ENCODE results near the gene VEGFD.
"Not testable (repeated sequence)": the region's sequence is repeated elsewhere in the genome, so short reads cannot be mapped to it uniquely, and the experiment has no call there.

The VEGFD gene

GRCh38 chrX:15305899-15306298 is 78.3 kb downstream of the VEGFD start:
- not testable (repeated sequence) for DNase-seq (ENCODE audit: low read depth in 3 of 3)

- no peak for DNase-seq (ENCODE audit: low read depth in 3 of 3)
Observed at GRCh38 chrX:15301924-15302323, 82.3 kb downstream of the VEGFD start.

DNA sequence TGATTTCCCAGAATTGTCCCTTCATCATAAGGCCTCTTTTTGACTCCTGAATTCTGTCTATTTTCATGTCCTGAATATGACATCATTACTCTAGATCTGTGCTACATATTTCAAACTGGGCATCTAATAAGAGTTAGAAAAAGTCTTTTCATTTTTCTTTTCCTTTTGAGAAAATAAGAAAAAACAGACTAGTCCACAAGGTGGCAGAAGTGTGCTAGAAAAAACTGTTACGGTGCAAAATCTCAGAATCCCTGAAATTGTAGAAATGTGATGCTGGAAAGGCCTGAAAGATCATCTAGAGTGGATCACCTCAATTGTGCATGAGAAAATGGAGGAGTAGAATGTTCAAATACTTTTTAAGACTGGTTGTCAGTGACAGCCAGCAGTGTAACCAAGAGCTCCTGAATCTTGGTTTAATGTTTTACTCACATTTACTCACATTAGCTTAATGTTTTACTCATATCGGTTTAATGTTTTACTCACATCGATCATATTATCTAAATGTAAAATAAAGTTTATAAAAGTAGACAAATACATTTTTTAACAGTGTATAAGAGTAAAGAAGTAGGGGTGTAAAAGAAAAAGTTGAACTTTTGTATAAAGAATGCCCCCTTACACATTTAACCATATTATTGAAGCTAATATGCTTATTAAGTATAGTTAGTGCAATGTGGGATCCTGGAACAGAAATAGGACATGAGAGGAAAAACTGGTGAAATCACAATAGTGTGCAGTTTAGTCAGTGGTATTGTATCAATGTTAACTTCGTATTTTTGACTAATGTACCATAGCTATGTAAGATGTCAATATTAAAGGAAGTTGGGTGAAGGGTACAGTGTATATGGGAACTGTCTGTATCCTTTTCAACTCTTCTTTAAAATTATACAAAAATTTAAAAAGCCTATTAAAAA is 84.0 kb downstream of the VEGFD start:
- no peak for DNase-seq (ENCODE audit: low read depth in 3 of 3)

DNA sequence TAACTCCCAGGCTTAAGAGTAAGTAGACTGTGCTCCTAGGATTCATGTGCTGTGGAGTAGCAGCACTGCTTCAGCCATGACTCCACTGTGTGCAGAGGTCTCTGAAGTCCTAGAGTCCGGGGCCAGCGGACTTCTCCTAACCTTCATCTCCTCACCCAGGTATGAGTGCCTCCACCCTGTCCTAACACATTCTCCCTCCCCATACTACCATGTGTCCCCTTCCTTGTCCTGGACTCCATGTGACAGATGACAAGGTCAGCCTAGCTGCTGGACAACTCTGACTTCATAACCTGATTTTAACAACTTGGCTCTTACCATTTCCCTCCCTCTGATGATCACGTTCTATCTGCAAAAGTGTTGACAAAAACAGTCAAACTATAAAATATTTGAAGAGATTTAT is 85.4 kb downstream of the VEGFD start:
- no peak for DNase-seq (ENCODE audit: low read depth in 3 of 3)

- DNase-seq (ENCODE audit: low read depth in 3 of 3) = no peak
Observed at GRCh38 chrX:15298201-15298600, 86.0 kb downstream of the VEGFD start.
